ENCODE data around the gene METTL27.

DNA sequence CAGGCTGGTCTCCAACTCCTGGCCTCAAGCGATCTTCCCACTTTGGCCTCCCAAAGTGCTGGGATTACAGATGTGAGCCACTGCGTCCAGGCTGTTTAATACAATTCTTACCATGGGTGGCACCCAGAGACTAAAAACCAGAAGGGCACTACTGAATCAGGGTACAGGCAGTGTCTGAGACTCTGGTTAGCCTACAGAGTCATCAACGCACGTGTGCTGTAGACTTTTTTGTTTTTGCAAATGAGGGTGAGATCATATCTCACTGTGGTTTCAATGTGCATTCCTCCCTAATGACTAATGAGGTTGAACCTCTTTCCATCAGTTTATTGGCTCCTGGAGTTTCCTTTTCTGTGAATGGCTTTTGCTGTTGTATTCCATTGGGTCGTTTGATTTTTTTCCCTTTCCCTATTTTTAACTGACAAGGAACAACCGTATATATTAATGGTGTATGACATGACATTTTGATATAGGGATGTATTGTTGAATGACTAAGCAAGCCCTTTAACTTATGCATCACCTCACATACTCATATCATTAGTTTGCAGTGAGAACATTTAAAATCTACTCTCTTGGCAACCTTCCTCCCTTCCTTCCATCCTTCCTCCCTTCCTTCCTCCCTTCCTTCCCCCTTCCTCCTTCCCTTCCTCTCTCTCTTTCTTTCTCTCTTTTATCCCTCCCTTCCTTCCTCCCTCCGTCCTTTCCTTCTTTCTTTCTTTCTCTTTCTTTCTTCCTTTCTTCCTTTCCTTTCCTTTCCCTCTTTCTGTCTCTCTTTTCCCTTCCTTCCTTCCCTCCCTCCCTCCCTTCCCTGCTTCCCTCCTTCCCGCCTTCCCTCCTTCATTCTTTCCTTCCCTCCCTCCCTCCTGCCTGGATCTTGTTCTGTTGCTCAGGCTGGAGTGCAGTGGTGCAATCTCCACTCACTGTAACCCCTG lies 9.4 kb upstream of the METTL27 start:
- TF ChIP-seq POLR2A (IDR thresholded peaks at IDR 0.05) = no peak
- TF ChIP-seq, protein P1, sequence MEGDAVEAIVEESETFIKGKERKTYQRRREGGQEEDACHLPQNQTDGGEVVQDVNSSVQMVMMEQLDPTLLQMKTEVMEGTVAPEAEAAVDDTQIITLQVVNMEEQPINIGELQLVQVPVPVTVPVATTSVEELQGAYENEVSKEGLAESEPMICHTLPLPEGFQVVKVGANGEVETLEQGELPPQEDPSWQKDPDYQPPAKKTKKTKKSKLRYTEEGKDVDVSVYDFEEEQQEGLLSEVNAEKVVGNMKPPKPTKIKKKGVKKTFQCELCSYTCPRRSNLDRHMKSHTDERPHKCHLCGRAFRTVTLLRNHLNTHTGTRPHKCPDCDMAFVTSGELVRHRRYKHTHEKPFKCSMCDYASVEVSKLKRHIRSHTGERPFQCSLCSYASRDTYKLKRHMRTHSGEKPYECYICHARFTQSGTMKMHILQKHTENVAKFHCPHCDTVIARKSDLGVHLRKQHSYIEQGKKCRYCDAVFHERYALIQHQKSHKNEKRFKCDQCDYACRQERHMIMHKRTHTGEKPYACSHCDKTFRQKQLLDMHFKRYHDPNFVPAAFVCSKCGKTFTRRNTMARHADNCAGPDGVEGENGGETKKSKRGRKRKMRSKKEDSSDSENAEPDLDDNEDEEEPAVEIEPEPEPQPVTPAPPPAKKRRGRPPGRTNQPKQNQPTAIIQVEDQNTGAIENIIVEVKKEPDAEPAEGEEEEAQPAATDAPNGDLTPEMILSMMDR (IDR thresholded peaks at IDR 0.05) = no peak

All from uterus (tissue), 2 donors.